ENCODE measurements around the gene MMP26. TPM values are rescaled to one million over a fixed set of nuclear protein-coding genes. Genes with fewer than 3 reads are reported as not detected.

Gene MMP26
- total RNA-seq, 2 donors from 2014 or later: not detected

DNA sequence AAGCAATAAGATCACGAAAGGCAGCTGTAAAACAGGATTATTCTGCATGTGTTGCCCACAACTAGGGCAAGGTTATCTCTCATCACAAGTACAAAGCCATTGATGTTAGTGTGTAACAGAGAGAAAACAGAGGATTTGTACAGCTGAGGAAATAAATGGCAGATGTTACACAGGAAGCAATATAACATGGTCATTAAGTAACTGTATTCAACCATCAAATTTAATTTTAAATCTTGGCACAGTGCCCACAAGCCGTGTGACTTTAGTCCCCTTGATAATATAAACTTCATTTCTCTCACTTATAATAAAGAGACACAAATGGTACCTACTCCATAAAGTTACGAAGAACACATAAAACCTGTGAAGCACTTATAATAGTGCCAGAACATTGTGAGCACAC lies 24.2 kb upstream of the MMP26 start:
- Histone ChIP-seq H3K27me3 (no peaks in the 10 kb centered on the region), H3K9me3 (no peaks in the 10 kb centered on the region), H3K4me1 (no peaks in the 10 kb centered on the region), H3K4me3 (no peak overlapping the region), H3K27ac (no peak overlapping the region), H3K36me3 (replicated peaks in 1 of 2; ENCODE audit: insufficient read depth in 1 of 2, low read depth in 2 of 2) (no peaks in the 10 kb centered on the region)
- DNase-seq (no peak), ATAC-seq (no peak)
- intact Hi-C loops (cut with DNase I): no loop called here
- WGBS, 2 donors: 38 to 43% methylated on average over 3 of the region's 3 CpGs
- TF ChIP-seq, protein P1, sequence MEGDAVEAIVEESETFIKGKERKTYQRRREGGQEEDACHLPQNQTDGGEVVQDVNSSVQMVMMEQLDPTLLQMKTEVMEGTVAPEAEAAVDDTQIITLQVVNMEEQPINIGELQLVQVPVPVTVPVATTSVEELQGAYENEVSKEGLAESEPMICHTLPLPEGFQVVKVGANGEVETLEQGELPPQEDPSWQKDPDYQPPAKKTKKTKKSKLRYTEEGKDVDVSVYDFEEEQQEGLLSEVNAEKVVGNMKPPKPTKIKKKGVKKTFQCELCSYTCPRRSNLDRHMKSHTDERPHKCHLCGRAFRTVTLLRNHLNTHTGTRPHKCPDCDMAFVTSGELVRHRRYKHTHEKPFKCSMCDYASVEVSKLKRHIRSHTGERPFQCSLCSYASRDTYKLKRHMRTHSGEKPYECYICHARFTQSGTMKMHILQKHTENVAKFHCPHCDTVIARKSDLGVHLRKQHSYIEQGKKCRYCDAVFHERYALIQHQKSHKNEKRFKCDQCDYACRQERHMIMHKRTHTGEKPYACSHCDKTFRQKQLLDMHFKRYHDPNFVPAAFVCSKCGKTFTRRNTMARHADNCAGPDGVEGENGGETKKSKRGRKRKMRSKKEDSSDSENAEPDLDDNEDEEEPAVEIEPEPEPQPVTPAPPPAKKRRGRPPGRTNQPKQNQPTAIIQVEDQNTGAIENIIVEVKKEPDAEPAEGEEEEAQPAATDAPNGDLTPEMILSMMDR (IDR thresholded peaks at IDR 0.05): no peak
- TF ChIP-seq POLR2A (IDR thresholded peaks at IDR 0.05): no peak

DNA sequence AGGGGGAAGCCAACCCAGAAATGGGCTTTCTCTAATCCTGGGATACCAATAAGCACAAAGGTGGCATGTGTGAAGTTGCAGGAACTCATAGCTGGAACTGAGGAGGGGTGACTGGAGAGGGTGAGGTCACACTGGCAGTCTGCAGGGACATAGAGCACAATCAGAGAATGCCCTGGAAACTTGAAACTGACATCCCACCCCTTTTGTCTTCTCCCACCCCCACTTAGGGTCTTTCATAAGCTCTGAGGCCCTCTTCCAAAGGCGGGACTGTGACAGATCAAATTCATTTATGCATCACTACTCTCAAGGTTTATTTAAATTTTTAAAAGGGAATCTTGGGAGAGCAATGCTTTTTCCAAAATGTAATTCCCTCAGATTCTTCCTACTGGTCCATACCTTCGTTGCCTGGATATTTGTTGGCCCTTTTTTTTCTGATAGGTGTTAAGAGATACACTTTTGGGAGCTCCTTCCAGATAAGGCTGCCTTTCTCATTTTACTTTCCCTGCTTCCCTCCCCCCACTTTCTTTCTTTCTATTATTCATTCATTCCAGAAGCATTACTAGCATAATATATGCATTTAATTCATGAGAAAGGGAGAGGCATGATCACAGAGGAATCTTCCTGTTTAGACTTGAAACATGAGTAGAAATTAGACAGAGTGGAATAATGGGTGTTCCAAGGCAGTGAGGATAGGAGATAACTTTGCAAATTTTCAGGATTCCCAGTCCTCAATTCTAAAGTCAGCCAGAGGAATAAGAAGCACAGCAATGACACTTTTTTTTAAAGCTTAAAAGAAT lies 21.8 kb upstream of the MMP26 start:
- no peak for TF ChIP-seq POLR2A (IDR thresholded peaks at IDR 0.05)
- H3K4me1 ChIP-seq: no peaks in the 10 kb centered on the region
- 62 to 64% methylated on average over 2 of the region's 2 CpGs for WGBS, 2 donors
- no peak overlapping the region for H3K4me3 ChIP-seq
- H3K27ac ChIP-seq: no peak overlapping the region
- no peaks in the 10 kb centered on the region for H3K9me3 ChIP-seq
- intact Hi-C loops (cut with DNase I): no loop called here
- DNase-seq (no peak), ATAC-seq (no peak)
- H3K27me3 ChIP-seq: no peaks in the 10 kb centered on the region
- no peaks in the 10 kb centered on the region for H3K36me3 ChIP-seq (replicated peaks in 1 of 2; ENCODE audit: insufficient read depth in 1 of 2, low read depth in 2 of 2)

DNA sequence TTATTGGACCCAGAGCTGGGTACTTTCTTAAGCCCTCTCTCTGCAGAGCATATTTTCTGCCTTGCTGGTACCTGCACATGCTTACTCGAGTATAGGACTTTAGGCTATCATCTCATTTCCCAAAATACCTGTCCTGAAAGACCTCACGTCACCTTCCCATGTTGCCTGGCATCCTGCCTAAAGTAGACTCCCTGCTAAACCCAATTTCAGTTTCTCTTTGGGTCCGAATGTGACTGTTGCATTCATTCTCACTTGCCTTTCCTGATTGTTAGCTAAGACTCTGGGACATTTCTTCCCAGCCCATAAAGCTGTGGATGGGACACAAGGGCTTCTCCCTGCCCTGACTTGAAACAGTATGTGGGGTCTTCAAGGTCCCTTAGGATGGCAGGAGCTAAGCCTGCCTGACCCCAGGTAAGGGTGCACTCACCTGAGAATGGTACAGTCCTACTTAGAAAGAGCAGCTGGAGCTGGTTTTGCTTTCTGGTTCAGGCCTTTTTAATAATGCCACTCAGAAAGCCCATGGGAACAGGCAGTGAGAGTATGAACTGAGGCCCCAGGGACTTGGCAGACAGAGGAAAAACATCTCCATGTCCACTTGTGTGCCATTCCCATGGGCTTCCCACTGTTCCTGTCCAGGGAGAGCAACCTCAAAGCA lies 19.8 kb upstream of the MMP26 start:
- intact Hi-C loops (cut with DNase I): no loop called here
- 47 to 48% methylated on average over 3 of the region's 3 CpGs for WGBS, 2 donors

DNA sequence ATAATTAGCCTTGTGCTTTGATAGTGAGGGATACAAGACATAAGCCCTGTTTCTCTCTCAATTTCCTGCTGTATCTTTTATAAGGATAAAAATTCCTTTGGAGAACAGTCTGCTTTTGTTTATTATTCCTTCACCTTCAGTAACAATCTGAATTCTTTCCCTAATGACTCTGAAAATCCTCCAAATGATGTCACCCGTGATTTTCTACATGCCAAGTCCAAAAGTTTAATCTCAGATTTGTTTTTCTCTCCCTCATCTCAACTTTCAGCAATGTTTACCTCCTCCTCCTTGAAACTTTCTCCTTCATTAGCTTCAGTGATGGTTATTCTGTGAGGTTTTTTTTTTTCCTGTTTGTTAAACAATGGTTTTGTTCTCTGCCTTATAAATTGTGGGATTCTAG lies 9.1 kb upstream of the MMP26 start:
- Histone ChIP-seq H3K9me3 (no peaks in the 10 kb centered on the region), H3K36me3 (replicated peaks in 1 of 2; ENCODE audit: insufficient read depth in 1 of 2, low read depth in 2 of 2) (no peaks in the 10 kb centered on the region), H3K4me3 (no peak overlapping the region), H3K27ac (no peak overlapping the region), H3K4me1 (no peaks in the 10 kb centered on the region), H3K27me3 (no peaks in the 10 kb centered on the region)
- no peak for DNase-seq
- intact Hi-C loops (cut with DNase I): no loop called here
- TF ChIP-seq, protein P1 (IDR thresholded peaks at IDR 0.05): no peak
- no peak for TF ChIP-seq POLR2A (IDR thresholded peaks at IDR 0.05)
- no peak for ATAC-seq
- 3 to 34% methylated on average over 1 of the region's 1 CpG for WGBS, 2 donors

More for the DNA sequence above, 19.8 kb upstream of the MMP26 start:
- H3K36me3 ChIP-seq (replicated peaks in 1 of 2; ENCODE audit: insufficient read depth in 1 of 2, low read depth in 2 of 2): no peaks in the 10 kb centered on the region
- TF ChIP-seq, protein P1 (IDR thresholded peaks at IDR 0.05): no peak
- TF ChIP-seq POLR2A (IDR thresholded peaks at IDR 0.05): no peak
- ATAC-seq (no peak), DNase-seq (no peak)
- no peak overlapping the region for H3K27ac ChIP-seq
- H3K9me3 ChIP-seq: no peaks in the 10 kb centered on the region
- no peak overlapping the region for H3K4me3 ChIP-seq
- no peaks in the 10 kb centered on the region for H3K27me3 ChIP-seq
- H3K4me1 ChIP-seq: no peaks in the 10 kb centered on the region

GRCh38 chr11:4697585-4697984 lies 7.0 kb upstream of the MMP26 start, which contains the start of gene OR51E2:
TSS of gene OR51E2 (minus strand) at chr11:4697853. CDS start at chr11:4682711, 15,142 bp downstream.
- 71 to 82% methylated on average over 3 of the region's 3 CpGs for WGBS, 2 donors
- Histone ChIP-seq H3K4me3 (no peak within 1 kb of the TSS), H3K36me3 (replicated peaks in 1 of 2; ENCODE audit: insufficient read depth in 1 of 2, low read depth in 2 of 2) (no peaks in the 10 kb centered on the region), H3K27ac (no peak within 1 kb of the TSS), H3K27me3 (no peaks in the 10 kb centered on the region), H3K9me3 (no peaks in the 10 kb centered on the region), H3K4me1 (no peaks in the 10 kb centered on the region)
- DNase-seq (no peak), ATAC-seq (no peak)
- intact Hi-C loops (cut with DNase I): no loop called here
- no peak for TF ChIP-seq POLR2A (IDR thresholded peaks at IDR 0.05)
- TF ChIP-seq, protein P1 (IDR thresholded peaks at IDR 0.05): no peak
